ENCODE measurements around the gene CHTF18. TPM values are rescaled to one million over a fixed set of nuclear protein-coding genes. Genes with fewer than 3 reads are reported as not detected.
A peak's percentile ranks its signal among the peaks of the same experiment; 100 is the strongest.
"Not testable (repeated sequence)": the region's sequence is repeated elsewhere in the genome, so short reads cannot be mapped to it uniquely, and the experiment has no call there.

The CHTF18 gene
- total RNA-seq, 1 donor from 2014 or later, result 42.4 TPM

DNA sequence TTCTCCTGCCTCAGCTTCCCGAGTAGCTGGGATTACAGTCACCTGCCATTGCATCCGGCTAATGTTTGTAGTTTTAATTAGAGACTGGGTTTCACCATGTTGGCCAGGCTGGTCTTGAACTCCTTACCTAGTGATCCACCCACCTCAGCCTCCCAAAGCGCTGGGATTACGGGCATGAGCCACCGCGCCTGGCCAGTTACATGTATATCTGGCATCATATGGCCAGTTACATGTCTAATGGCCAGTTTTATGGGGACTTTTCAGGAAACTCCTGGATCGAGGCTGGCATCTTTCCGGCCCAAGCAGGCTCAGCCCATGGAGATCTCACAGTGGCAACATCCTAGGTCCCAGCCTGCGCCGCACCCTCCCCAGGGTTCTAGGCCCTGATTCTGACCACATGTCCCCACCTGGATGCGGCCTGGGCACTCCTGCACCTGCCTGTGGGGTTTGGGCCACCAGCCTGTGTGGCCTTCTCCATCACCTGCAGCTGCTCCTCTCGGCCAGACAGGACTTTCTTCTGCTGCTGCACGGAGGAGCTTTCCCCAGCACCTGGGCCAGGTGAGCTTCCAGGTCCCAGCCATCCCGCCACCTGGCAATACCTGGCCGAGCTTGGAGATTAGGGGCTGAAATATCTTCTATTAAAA lies 46.3 kb upstream of the CHTF18 start:
- Mint-ChIP-seq H3K36me3 (ENCODE audit: low read depth) (peaks cover 12% of the 10 kb centered on the region), H3K27me3 (no peaks in the 10 kb centered on the region), H3K9me3 (no peaks in the 10 kb centered on the region), H3K4me3 (peak overlapping the region; percentile 38), H3K4me1 (peaks cover 24% of the 10 kb centered on the region), H3K27ac (no peak overlapping the region)
- DNase-seq, result no peak
- ChIA-PET POLR2A (no interaction called here), CTCF (interaction anchor here (2.8 kb wide), 1 partner anchor 20 kb away, joined by 12 read pairs; the partner anchor contains the start of gene ANTKMT)
- intact Hi-C loops (cut with micrococcal nuclease), result loop anchor here (1.0 to 2.0 kb wide), 6 partner anchors 14 to 163 kb away; partner anchors contain the start of genes CHTF18 and RPUSD1
- TF ChIP-seq, protein P1, sequence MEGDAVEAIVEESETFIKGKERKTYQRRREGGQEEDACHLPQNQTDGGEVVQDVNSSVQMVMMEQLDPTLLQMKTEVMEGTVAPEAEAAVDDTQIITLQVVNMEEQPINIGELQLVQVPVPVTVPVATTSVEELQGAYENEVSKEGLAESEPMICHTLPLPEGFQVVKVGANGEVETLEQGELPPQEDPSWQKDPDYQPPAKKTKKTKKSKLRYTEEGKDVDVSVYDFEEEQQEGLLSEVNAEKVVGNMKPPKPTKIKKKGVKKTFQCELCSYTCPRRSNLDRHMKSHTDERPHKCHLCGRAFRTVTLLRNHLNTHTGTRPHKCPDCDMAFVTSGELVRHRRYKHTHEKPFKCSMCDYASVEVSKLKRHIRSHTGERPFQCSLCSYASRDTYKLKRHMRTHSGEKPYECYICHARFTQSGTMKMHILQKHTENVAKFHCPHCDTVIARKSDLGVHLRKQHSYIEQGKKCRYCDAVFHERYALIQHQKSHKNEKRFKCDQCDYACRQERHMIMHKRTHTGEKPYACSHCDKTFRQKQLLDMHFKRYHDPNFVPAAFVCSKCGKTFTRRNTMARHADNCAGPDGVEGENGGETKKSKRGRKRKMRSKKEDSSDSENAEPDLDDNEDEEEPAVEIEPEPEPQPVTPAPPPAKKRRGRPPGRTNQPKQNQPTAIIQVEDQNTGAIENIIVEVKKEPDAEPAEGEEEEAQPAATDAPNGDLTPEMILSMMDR (IDR thresholded peaks at IDR 0.05), result no peak
- no peak for ATAC-seq (ENCODE audit: low read depth)

DNA sequence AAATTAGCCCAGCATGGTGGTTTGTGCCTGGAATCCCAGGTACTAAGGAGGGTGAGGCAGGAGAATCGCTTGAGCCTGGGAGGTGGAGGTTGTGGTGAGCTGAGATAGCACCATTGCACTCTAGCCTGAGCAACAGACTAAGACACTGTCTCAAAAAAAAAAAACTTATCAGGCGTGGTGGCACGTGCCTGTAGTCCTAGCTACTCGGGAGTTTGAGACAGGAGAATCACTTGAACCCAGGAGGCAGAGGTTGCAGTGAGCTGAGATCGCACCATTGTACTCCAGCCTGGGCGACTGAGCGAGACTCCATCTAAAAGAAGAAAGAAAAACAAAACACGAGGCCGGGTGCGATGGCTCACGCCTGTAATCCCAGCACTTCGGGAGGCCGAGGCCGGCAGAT lies 45.5 kb upstream of the CHTF18 start:
- H3K9me3 Mint-ChIP-seq; DNase-seq; H3K27me3 Mint-ChIP-seq; H3K27ac Mint-ChIP-seq; H3K36me3 Mint-ChIP-seq (ENCODE audit: low read depth); intact Hi-C loops (cut with micrococcal nuclease); H3K4me3 Mint-ChIP-seq; ATAC-seq (ENCODE audit: low read depth): not testable (repeated sequence)
- ChIA-PET POLR2A (interaction anchor here (0.6 to 0.7 kb wide), 2 partner anchors 15 to 66 kb away, joined by 3 to 4 read pairs; no protein-coding TSS in a partner anchor), CTCF (interaction anchor here (0.8 kb wide), 1 partner anchor 27 kb away, joined by 3 read pairs; no protein-coding TSS in a partner anchor)
- H3K4me1 Mint-ChIP-seq, result peaks cover 18% of the 10 kb centered on the region

DNA sequence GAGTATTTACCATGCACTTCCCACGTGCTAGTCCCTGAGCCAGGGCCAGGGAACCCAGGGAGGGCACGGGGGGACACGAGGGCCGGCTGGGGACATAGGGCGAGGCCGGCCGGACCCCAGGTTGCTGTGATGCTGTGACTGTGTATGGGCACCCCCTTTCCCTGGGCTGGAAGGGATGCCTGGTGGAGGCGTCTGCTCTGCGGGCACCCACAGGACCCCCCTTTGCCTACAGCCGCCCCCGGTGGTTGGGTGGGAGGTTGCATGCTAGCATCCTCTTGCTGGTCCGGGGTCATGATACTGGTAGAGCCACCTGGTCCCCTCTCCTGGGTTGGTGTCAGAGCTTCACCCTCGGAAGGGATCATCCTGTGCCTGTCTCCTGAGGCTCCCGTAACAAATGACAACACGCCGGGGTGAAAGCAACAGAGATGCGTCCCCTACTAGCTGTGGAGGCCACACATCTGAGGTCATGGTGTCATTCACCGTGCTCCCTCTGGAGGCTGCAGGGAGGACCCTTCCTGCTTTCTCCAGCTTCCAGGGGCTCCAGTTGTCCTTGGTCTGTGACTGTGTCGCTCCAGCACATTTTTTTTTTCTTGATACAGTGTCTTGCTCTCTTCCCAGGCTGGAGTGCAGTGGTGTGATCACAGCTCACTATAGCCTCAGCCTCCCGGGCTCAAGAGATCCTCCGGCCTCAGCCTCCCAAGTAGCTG lies 44.5 kb upstream of the CHTF18 start:
- DNase-seq, result no peak
- TF ChIP-seq, protein P1 (IDR thresholded peaks at IDR 0.05), result no peak
- peaks cover 10% of the 10 kb centered on the region for H3K4me1 Mint-ChIP-seq
- no peak for ATAC-seq (ENCODE audit: low read depth)
- no peak overlapping the region for H3K4me3 Mint-ChIP-seq
- ChIA-PET POLR2A (interaction anchor here (0.6 to 1.3 kb wide), 3 partner anchors 16 to 963 kb away, joined by 3 to 4 read pairs (median 4); partner anchors contain the start of gene ANTKMT), CTCF (no interaction called here)
- intact Hi-C loops (cut with micrococcal nuclease), result no loop called here
- peaks cover 5% of the 10 kb centered on the region for H3K36me3 Mint-ChIP-seq (ENCODE audit: low read depth)
- H3K27me3 Mint-ChIP-seq, result no peaks in the 10 kb centered on the region
- no peaks in the 10 kb centered on the region for H3K9me3 Mint-ChIP-seq
- no peak overlapping the region for H3K27ac Mint-ChIP-seq

DNA sequence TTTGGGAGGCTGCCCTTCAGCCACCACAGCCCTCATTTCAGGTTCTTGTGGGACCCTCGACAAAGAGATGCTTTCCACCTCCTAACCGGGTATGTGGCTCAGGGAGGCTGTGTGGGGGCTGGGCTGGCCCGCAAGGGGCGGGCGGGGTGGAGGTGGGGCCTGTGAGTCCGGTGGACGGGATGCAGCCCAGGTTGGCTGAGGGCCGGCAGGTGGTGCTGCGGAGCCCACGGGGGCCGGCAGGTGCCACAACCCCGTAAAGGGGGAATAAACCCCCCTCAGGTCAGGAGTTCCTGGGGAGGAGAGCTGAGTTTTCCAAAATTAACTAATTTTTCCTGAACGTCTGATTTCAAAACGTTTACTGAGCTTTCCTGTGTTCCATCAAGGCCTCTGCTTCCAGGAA lies 42.7 kb upstream of the CHTF18 start:
- CTCF ChIA-PET, result no interaction called here

DNA sequence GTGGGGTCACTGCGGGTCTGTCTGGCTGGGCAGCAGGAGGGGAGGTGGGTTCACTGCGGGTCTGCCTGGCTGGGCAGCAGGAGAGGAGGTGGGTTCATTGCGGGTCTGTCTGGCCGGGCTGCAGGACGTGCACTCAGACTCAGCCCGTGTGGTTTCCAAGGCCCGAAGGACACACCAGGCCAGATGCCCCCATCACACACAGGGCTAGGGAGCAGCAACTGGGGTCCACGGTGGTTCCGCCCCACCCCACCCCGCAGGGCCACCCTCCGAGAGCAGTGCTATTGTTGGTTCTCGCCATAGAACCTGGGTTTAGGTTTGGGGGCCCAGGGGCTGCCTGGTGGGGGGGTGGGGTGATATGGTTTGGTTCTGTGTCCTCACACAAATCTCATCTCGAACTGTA lies 41.8 kb upstream of the CHTF18 start:
- no peaks in the 10 kb centered on the region for H3K27me3 Mint-ChIP-seq
- no peak overlapping the region for H3K4me3 Mint-ChIP-seq
- DNase-seq (no peak), ATAC-seq (ENCODE audit: low read depth) (no peak)
- intact Hi-C loops (cut with micrococcal nuclease), result no loop called here
- CTCF ChIA-PET, result no interaction called here
- no peaks in the 10 kb centered on the region for H3K4me1 Mint-ChIP-seq
- no peaks in the 10 kb centered on the region for H3K36me3 Mint-ChIP-seq (ENCODE audit: low read depth)
- TF ChIP-seq, protein P1 (IDR thresholded peaks at IDR 0.05), result no peak
- POLR2A ChIA-PET, result no interaction called here
- H3K9me3 Mint-ChIP-seq, result no peaks in the 10 kb centered on the region
- H3K27ac Mint-ChIP-seq, result no peak overlapping the region

More for the DNA sequence above, 42.7 kb upstream of the CHTF18 start:
- no peaks in the 10 kb centered on the region for H3K4me1 Mint-ChIP-seq
- no peak overlapping the region for H3K27ac Mint-ChIP-seq
- no peaks in the 10 kb centered on the region for H3K27me3 Mint-ChIP-seq
- POLR2A ChIA-PET, result interaction anchor here (0.8 kb wide), 1 partner anchor 170 kb away, joined by 3 read pairs; no protein-coding TSS in a partner anchor
- no peak overlapping the region for H3K4me3 Mint-ChIP-seq
- ATAC-seq (ENCODE audit: low read depth), result no peak
- no peaks in the 10 kb centered on the region for H3K9me3 Mint-ChIP-seq
- no peak for DNase-seq
- H3K36me3 Mint-ChIP-seq (ENCODE audit: low read depth), result no peaks in the 10 kb centered on the region
- intact Hi-C loops (cut with micrococcal nuclease), result no loop called here
- TF ChIP-seq, protein P1 (IDR thresholded peaks at IDR 0.05), result no peak

All from activated B cell treated with CpG ODN at 0.5 μM for 24 hours (primary cell).